Measurements from ENCODE around the gene DLX3.

DLX3 gene

DNA sequence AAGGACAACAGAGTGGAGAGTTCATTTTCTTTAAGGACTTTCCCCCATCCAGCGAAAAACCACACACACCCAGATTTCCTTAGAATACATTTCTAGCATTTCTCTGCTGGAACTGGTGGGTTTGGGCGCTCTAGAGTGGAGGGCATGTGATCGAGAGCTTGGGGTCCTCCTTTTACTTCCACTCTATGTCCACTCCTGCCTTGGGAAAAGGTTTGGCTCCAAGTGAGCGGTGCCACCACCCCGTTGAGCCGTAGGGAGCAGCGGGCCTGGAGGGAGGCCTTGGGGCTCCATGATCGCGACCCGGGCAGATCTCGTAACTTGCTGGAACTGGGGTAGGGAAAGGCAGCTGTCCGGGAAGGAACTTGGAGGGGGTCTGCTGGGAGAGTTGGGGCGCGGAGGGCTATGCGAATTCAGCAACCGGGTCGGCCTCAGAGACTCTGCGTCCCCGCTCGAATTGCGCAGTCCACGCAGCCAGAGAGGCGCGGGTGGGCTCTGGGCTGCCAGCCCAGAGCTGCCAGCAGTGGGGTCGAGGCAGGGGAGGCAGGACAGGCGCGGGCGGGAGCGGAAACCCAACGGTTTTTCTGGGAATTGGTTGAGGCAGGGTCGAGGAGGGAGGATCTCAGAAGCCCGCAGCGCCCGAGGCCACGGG is 23.7 kb downstream of the DLX3 start:
- no peaks in the 10 kb centered on the region for H3K9me3 ChIP-seq (ENCODE audit: insufficient read depth, low read length)
- no peak overlapping the region for H3K9ac ChIP-seq (ENCODE audit: low read length)
- no peak overlapping the region for H2AFZ ChIP-seq (ENCODE audit: low read depth, low read length, severe bottlenecking)
- 0 out of 2 replicates have a peak, but pooled peaks cover 3% of the 10 kb centered on the region for H3F3A ChIP-seq (ENCODE audit: insufficient read depth)
- H4K20me1 ChIP-seq (ENCODE audit: low read depth, low read length), result no peaks in the 10 kb centered on the region
- H3K9me2 ChIP-seq (replicated peaks; ENCODE audit: insufficient read depth, low read length), result no peaks in the 10 kb centered on the region
- no peak overlapping the region for H3K4me2 ChIP-seq (ENCODE audit: low read depth, low read length, poor library complexity, severe bottlenecking)
- H3K36me3 ChIP-seq (ENCODE audit: low read length), result no peaks in the 10 kb centered on the region
- H3K27me3 ChIP-seq (ENCODE audit: low read length), result no peaks in the 10 kb centered on the region
- no peak overlapping the region for H3K4me3 ChIP-seq (ENCODE audit: insufficient read depth, low read length, poor library complexity, severe bottlenecking)
- no peak for TF ChIP-seq EZH2phosphoT487 (conservative IDR thresholded peaks at IDR 0.05; ENCODE audit: low read length)
- no peak for TF ChIP-seq CTCF (IDR thresholded peaks at IDR 0.05; ENCODE audit: insufficient read depth, low read length, poor library complexity, severe bottlenecking)
- H3K79me2 ChIP-seq (ENCODE audit: insufficient read depth, low read length), result no peaks in the 10 kb centered on the region
- H3K27ac ChIP-seq (ENCODE audit: low read depth, low read length), result no peak overlapping the region

DNA sequence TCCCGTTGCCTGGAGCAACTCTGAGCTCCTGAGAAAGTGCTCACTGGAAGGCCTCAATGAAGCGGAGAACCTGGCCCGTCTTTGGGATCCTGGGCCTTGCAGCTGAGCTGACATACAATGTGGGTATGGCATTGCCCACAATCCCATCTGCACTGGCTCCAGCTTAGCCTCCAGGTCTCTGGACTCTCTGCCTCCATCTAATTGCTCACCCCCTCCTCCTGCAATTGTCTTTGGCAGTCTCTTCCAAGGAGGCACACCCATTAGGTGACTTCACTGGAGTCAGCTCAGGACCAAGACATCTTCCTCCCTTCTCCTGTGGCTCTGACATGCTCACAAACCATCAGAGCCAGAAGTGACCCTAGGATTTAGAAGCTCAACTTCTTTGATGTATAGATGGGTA is 24.5 kb downstream of the DLX3 start:
- no peaks in the 10 kb centered on the region for H4K20me1 ChIP-seq (ENCODE audit: low read depth, low read length)
- no peaks in the 10 kb centered on the region for H3K36me3 ChIP-seq (ENCODE audit: low read length)
- no peak overlapping the region for H2AFZ ChIP-seq (ENCODE audit: low read depth, low read length, severe bottlenecking)
- no peak overlapping the region for H3K9ac ChIP-seq (ENCODE audit: low read length)
- no peak overlapping the region for H3K4me3 ChIP-seq (ENCODE audit: insufficient read depth, low read length, poor library complexity, severe bottlenecking)
- H3K9me3 ChIP-seq (ENCODE audit: insufficient read depth, low read length), result no peaks in the 10 kb centered on the region
- H3K79me2 ChIP-seq (ENCODE audit: insufficient read depth, low read length), result no peaks in the 10 kb centered on the region
- no peak overlapping the region for H3K27ac ChIP-seq (ENCODE audit: low read depth, low read length)
- no peak overlapping the region for H3K4me2 ChIP-seq (ENCODE audit: low read depth, low read length, poor library complexity, severe bottlenecking)
- TF ChIP-seq CTCF (IDR thresholded peaks at IDR 0.05; ENCODE audit: insufficient read depth, low read length, poor library complexity, severe bottlenecking) (no peak), EZH2phosphoT487 (conservative IDR thresholded peaks at IDR 0.05; ENCODE audit: low read length) (no peak)
- H3F3A ChIP-seq (ENCODE audit: insufficient read depth), result 0 out of 2 replicates have a peak, but pooled peaks cover 3% of the 10 kb centered on the region
- no peaks in the 10 kb centered on the region for H3K27me3 ChIP-seq (ENCODE audit: low read length)
- H3K9me2 ChIP-seq (replicated peaks; ENCODE audit: insufficient read depth, low read length), result no peaks in the 10 kb centered on the region

DNA sequence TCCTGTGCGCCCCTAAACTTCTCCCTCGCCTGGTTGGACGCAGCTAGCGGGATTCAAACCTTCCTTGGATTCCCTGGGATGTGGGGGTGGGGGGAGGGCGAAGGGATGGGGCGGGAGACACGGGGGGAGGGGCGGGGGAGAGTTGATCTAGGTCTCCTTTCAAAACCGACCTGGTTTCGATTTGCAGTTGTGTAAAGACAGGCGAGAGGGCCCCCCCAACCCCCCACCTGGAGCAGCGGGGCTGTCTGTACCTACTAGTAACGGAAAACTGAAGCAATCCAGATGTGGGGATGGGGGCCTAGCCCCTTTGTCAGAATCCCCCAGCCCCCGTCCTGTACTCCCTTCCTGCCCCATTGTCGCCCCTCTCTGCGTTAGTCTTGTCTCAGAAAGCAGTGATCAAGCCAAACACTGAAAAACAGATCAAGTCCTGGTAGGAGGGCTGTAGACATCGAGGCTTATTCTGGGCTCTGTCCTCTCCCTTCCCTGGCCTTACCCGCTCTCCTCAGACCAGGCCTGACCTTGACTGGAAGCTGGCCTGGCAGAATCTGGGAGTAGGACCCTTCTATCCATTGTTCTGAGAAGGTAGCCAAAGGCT is 25.1 kb downstream of the DLX3 start:
- H3K4me2 ChIP-seq (ENCODE audit: low read depth, low read length, poor library complexity, severe bottlenecking), result no peak overlapping the region

More for the DNA sequence above, 25.1 kb downstream of the DLX3 start:
- Histone ChIP-seq H3K9me3 (ENCODE audit: insufficient read depth, low read length) (no peaks in the 10 kb centered on the region), H3K9me2 (replicated peaks; ENCODE audit: insufficient read depth, low read length) (no peaks in the 10 kb centered on the region), H4K20me1 (ENCODE audit: low read depth, low read length) (no peaks in the 10 kb centered on the region), H3K4me3 (ENCODE audit: insufficient read depth, low read length, poor library complexity, severe bottlenecking) (no peak overlapping the region), H3F3A (ENCODE audit: insufficient read depth) (0 out of 2 replicates have a peak, but pooled peaks cover 3% of the 10 kb centered on the region), H2AFZ (ENCODE audit: low read depth, low read length, severe bottlenecking) (no peak overlapping the region), H3K27ac (ENCODE audit: low read depth, low read length) (no peak overlapping the region), H3K9ac (ENCODE audit: low read length) (no peak overlapping the region), H3K27me3 (ENCODE audit: low read length) (no peaks in the 10 kb centered on the region), H3K36me3 (ENCODE audit: low read length) (no peaks in the 10 kb centered on the region), H3K79me2 (ENCODE audit: insufficient read depth, low read length) (no peaks in the 10 kb centered on the region)
- TF ChIP-seq CTCF (IDR thresholded peaks at IDR 0.05; ENCODE audit: insufficient read depth, low read length, poor library complexity, severe bottlenecking) (no peak), EZH2phosphoT487 (conservative IDR thresholded peaks at IDR 0.05; ENCODE audit: low read length) (no peak)

Data from SU-DHL-6 (cell line).